ENCODE data around the gene MACROD2.

Gene MACROD2

DNA sequence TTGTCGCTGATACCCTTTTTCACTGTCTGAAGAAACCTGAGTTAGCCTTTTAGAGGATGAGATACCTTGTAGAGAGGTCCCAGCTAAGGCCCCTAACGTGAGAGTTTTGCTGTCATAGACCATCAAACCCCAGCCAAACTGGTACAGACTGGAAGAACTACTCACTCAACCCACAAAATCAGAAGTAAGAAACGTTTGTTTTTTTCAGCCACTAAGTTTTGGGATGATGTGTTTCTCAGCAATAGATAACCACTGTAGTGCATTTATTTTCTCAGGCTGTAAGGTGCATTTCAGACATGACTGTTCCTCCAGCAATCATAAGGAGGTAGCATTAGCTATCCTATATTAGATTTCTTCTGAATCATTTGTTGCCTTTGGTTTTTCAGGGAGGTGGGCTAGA is 749.4 kb downstream of the MACROD2 start:
- POLR2A ChIA-PET, result no interaction called here
- TF ChIP-seq, protein P1, sequence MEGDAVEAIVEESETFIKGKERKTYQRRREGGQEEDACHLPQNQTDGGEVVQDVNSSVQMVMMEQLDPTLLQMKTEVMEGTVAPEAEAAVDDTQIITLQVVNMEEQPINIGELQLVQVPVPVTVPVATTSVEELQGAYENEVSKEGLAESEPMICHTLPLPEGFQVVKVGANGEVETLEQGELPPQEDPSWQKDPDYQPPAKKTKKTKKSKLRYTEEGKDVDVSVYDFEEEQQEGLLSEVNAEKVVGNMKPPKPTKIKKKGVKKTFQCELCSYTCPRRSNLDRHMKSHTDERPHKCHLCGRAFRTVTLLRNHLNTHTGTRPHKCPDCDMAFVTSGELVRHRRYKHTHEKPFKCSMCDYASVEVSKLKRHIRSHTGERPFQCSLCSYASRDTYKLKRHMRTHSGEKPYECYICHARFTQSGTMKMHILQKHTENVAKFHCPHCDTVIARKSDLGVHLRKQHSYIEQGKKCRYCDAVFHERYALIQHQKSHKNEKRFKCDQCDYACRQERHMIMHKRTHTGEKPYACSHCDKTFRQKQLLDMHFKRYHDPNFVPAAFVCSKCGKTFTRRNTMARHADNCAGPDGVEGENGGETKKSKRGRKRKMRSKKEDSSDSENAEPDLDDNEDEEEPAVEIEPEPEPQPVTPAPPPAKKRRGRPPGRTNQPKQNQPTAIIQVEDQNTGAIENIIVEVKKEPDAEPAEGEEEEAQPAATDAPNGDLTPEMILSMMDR (IDR thresholded peaks at IDR 0.05; ENCODE audit: insufficient read depth, low read length, missing control alignments), result no peak
- no peak for DNase-seq (ENCODE audit: low read depth, low spot score)
- CTCF ChIA-PET, result no interaction called here
- no peak overlapping the region for H3K4me3 ChIP-seq (ENCODE audit: low read depth, low read length)

DNA sequence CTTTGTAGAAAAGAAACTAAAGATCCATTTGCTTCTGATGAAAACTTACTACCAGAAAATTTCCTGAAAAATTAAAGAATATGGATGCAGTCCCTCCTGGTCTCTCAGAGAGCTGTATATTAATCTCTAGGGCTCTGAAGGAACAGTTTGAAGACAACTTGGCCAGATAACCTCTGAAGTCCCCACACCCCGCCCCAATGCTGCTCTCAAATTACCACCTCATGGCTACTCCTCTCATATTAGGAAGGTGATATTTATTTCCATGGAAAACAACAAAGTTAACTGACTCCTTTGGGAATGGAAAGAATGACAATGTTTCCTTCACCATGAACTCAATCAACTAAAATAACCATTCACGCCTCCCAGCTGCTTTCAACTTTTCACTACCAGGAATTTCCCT is 750.5 kb downstream of the MACROD2 start:
- no peak overlapping the region for H3K4me3 ChIP-seq (ENCODE audit: low read depth, low read length)
- no peak for DNase-seq (ENCODE audit: low read depth, low spot score)
- ChIA-PET CTCF (no interaction called here), POLR2A (no interaction called here)
- TF ChIP-seq, protein P1 (IDR thresholded peaks at IDR 0.05; ENCODE audit: insufficient read depth, low read length, missing control alignments), result no peak

- ChIA-PET POLR2A (no interaction called here), CTCF (no interaction called here)
- TF ChIP-seq, protein P1 (IDR thresholded peaks at IDR 0.05; ENCODE audit: insufficient read depth, low read length, missing control alignments), result no peak
- H3K4me3 ChIP-seq (ENCODE audit: low read depth, low read length), result no peak overlapping the region
- no peak for DNase-seq (ENCODE audit: low read depth, low spot score)
Measured at GRCh38 chr20:14751191-14751590, 755.9 kb downstream of the MACROD2 start.

DNA sequence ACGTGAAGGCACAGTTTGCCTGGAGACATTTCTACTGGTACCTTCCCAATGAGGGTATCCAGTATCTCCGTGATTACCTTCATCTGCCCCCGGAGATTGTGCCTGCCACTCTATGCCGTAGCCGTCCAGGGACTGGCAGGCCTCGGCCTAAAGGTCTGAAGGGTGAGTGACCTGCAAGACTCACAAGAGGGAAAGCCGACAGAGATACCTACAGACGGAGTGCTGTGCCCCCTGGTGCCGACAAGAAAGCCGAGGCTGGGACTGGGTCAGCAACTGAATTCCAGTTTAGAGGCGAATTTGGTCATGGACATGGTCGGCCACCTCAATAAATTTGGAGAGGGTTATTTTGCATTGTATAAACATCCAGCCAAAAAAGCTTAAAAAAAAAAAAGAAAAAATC is 762.4 kb downstream of the MACROD2 start:
- H3K4me3 ChIP-seq (ENCODE audit: low read depth, low read length), result no peak overlapping the region
- CTCF ChIA-PET, result no interaction called here
- POLR2A ChIA-PET, result no interaction called here
- TF ChIP-seq, protein P1 (IDR thresholded peaks at IDR 0.05; ENCODE audit: insufficient read depth, low read length, missing control alignments), result no peak
- no peak for DNase-seq (ENCODE audit: low read depth, low spot score)

- no peak overlapping the region for H3K4me3 ChIP-seq (ENCODE audit: low read depth, low read length)
- no peak for DNase-seq (ENCODE audit: low read depth, low spot score)
- POLR2A ChIA-PET, result no interaction called here
- CTCF ChIA-PET, result no interaction called here
- TF ChIP-seq, protein P1 (IDR thresholded peaks at IDR 0.05; ENCODE audit: insufficient read depth, low read length, missing control alignments), result no peak
Measured at GRCh38 chr20:14758356-14758755, 763.0 kb downstream of the MACROD2 start.

DNA sequence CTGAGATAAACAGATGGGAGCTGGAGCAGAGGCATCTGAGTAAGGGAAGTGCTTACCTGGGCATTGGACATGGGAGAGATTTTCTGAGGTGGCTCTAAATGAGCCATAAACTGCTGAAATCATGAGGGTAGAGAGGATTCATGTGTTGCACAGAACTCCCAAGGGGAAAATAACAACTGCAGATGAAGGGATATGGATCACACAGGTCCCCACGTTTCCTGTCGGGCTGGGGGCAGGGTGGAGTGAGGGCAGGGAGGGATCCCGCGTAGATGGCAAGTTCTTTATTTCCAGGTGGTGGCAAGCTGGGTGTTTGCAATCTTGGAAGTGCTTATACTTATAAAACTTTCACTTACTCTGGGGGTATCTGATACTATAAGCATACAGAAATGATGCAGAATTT is 764.7 kb downstream of the MACROD2 start:
- ChIA-PET CTCF (no interaction called here), POLR2A (no interaction called here)
- H3K4me3 ChIP-seq (ENCODE audit: low read depth, low read length), result no peak overlapping the region
- TF ChIP-seq, protein P1 (IDR thresholded peaks at IDR 0.05; ENCODE audit: insufficient read depth, low read length, missing control alignments), result no peak
- no peak for DNase-seq (ENCODE audit: low read depth, low spot score)
